G401.6 (cell line): Measurements from ENCODE around the gene UTF1.

Experiments used
- FAIRE-seq: peaks from 2 replicates; lab custom pipeline; 2012; peaks lifted over from hg19 to GRCh38; lab: Jason Lieb, UNC

The UTF1 gene

GRCh38 chr10:133279326-133280226 is 49.6 kb downstream of the UTF1 start:
- FAIRE-seq = no peak

GRCh38 chr10:133280391-133281059 is 50.5 kb downstream of the UTF1 start:
- no peak for FAIRE-seq

GRCh38 chr10:133281084-133281483 is 51.1 kb downstream of the UTF1 start:
- no peak for FAIRE-seq
